HepG2 (cell line): ENCODE data around the gene PDK2. TPM values are rescaled to one million over a fixed set of nuclear protein-coding genes. Genes with fewer than 3 reads are reported as not detected.

ENCODE experiments used
- ARID3A ChIP-seq: IDR thresholded peaks from 2 replicates; pipeline ENCODE4 v1.6.1; 2012; ENCODE audit warnings: low read depth, low read length, improper control_type of control experiment
- GATA4 ChIP-seq: sonication (generic); IDR thresholded peaks from 2 replicates; pipeline ENCODE4 v1.6.1; 2016; ENCODE audit warnings: antibody characterized with exemption, low read depth, borderline replicate concordance
- GMEB1 ChIP-seq: sonication (generic); formaldehyde crosslinking; IDR thresholded peaks from 2 replicates; pipeline ENCODE4 v1.5.1; 2020; ENCODE audit warnings: missing genetic modification reagents, mild to moderate bottlenecking, borderline replicate concordance
- KAT8 ChIP-seq: IDR thresholded peaks from 2 replicates; pipeline ENCODE4 v1.6.1; 2016; ENCODE audit warnings: missing genetic modification reagents, missing compliant biosample characterization
- KDM5A ChIP-seq: fragments of 200-600 bp; sonication (generic); IDR thresholded peaks from 2 replicates; pipeline ENCODE4 v1.7.0; 2018; ENCODE audit warnings: antibody characterized with exemption, mild to moderate bottlenecking, low read length, borderline replicate concordance
- KLF6 ChIP-seq: IDR thresholded peaks from 2 replicates; pipeline ENCODE4 v1.8.0; 2016; ENCODE audit warnings: missing biosample characterization, missing genetic modification reagents
- MED1 ChIP-seq: sonication (generic); formaldehyde crosslinking; IDR thresholded peaks from 2 replicates; pipeline ENCODE4 v1.4.0; 2020; ENCODE audit warnings: missing genetic modification reagents
- MTERF4 ChIP-seq: sonication (generic); formaldehyde crosslinking; IDR thresholded peaks from 2 replicates; pipeline ENCODE4 v1.8.0; 2023; ENCODE audit warnings: mild to moderate bottlenecking, missing genetic modification reagents
- SAP130 ChIP-seq: IDR thresholded peaks from 2 replicates; pipeline ENCODE4 v1.6.1; 2016; ENCODE audit warnings: low read depth
- SMC3 ChIP-seq: IDR thresholded peaks from 2 replicates; pipeline ENCODE4 v1.6.1; 2011; ENCODE audit warnings: low read length, improper control_type of control experiment
- SOX6 ChIP-seq, 2 experiments: fragments of 450-650 bp in 1 of 2; sonication (generic) in 1 of 2; formaldehyde crosslinking in 1 of 2; IDR thresholded peaks; 2 replicates each; pipeline versions ENCODE4 v1.4.0 to v1.6.1; 2017 to 2020; ENCODE audit warnings: antibody characterized with exemption in 1 of 2, mild to moderate bottlenecking in 1 of 2, missing genetic modification reagents in 1 of 2
- TFAP4 ChIP-seq: sonication (generic); IDR thresholded peaks from 2 replicates; pipeline ENCODE4 v1.6.1; 2016; ENCODE audit warnings: low read depth, borderline replicate concordance
- ZKSCAN8 ChIP-seq: IDR thresholded peaks from 2 replicates; pipeline ENCODE4 v1.6.1; 2016; ENCODE audit warnings: borderline replicate concordance, missing genetic modification reagents, missing compliant biosample characterization
- ZNF530 ChIP-seq: sonication (generic); formaldehyde crosslinking; IDR thresholded peaks from 2 replicates; pipeline ENCODE4 v1.5.0; 2020; ENCODE audit warnings: low read depth, mild to moderate bottlenecking, missing genetic modification reagents
- ZNF615 ChIP-seq: sonication (generic); formaldehyde crosslinking; IDR thresholded peaks from 2 replicates; pipeline ENCODE4 v1.5.0; 2020; ENCODE audit warnings: mild to moderate bottlenecking, missing genetic modification reagents, borderline replicate concordance
- ZNF768 ChIP-seq: sonication (generic); formaldehyde crosslinking; IDR thresholded peaks from 2 replicates; pipeline ENCODE4 v1.4.0; 2020; ENCODE audit warnings: missing genetic modification reagents
- ZNF775 ChIP-seq: sonication (generic); formaldehyde crosslinking; IDR thresholded peaks from 2 replicates; pipeline ENCODE4 v1.4.0; 2020; ENCODE audit warnings: missing genetic modification reagents, mild to moderate bottlenecking, moderate library complexity, borderline replicate concordance
- ZNF777 ChIP-seq: sonication (generic); formaldehyde crosslinking; IDR thresholded peaks from 2 replicates; pipeline ENCODE4 v1.4.0; 2020; ENCODE audit warnings: missing genetic modification reagents
- ZSCAN20 ChIP-seq: sonication (generic); formaldehyde crosslinking; IDR thresholded peaks from 2 replicates; pipeline ENCODE4 v1.4.0; 2020; ENCODE audit warnings: missing genetic modification reagents, mild to moderate bottlenecking, borderline replicate concordance
- polyA plus RNA-seq, 8 experiments: library from polyadenylated mRNA; depleted of rRNA in 3 of 8; stranded (reverse) in 7 of 8; unstranded in 1 of 8; fragments of >200 nt; fragmentation: Illumina TruSeq in 4 of 8; extraction: Trizol in 4 of 8; gene quantifications; 2 replicates each; pipeline versions ENCODE4 v1.2.1 to v1.2.3, GENCODE V29; 2011 to 2016; ENCODE audit warnings: low read depth in 4 of 8, missing spikeins in 1 of 8, mixed read lengths in 1 of 8; ENCODE audit not compliant: insufficient read depth in 1 of 8
- total RNA-seq, 5 experiments: library from RNA; depleted of rRNA; stranded (reverse); fragments of >200 nt; fragmentation: Illumina TruSeq; extraction: Trizol; gene quantifications; 2 replicates each; pipeline ENCODE4 v1.2.3, GENCODE V29; 2016; ENCODE audit warnings: low read depth in 1 of 5
- TF ChIP-seq, protein P1 (sequence below): sonication (generic); formaldehyde crosslinking; IDR thresholded peaks from 2 replicates; pipeline ENCODE4 v1.5.1; 2020; ENCODE audit warnings: missing genetic modification reagents, mild to moderate bottlenecking, borderline replicate concordance
- TF ChIP-seq, protein P2 (sequence below): sonication (generic); formaldehyde crosslinking; conservative IDR thresholded peaks from 2 replicates; pipeline ENCODE4 v1.8.0; 2022; ENCODE audit warnings: mild to moderate bottlenecking, moderate library complexity, missing genetic modification reagents

Gene PDK2
- total and polyA plus RNA-seq, 2 of the 13 experiments (the other 11 are each of a cell fraction or from before 2014, with no cell fraction given), result 18.5 to 59.7 TPM

DNA sequence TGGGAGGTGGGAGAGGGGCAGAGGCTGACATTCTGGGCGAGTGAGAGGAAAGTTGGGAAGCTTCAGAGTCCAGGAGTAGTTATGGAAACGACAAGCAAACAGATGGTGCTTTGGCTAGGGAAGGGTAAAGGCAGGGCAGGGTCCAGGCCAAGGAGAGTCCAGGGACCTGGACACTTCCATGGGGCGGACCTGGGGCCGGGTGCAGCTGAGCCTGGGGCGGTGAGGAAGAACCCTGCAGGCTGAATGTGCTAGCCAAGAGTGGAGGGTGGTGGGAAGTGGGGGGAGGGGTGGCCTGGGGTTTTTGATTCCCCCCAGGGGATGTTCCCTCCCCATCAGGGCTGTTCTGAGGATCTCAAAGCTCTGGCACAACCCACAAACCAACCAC lies 52.7 kb downstream of the PDK2 start (continued):
- TF ChIP-seq ZNF775 (CRISPR knock-in tag) (no peak), KLF6 (no peak), ZNF777 (peak; percentile 55; the same call in 1 of the 2 replicates), ZNF530 (no peak), KAT8 (CRISPR knock-in tag) (peak; percentile 38; the same call in 1 of the 2 replicates), SMC3 (no peak), MED1 (CRISPR knock-in tag) (no peak), ZNF768 (no peak), GATA4 (no peak), GMEB1 (CRISPR knock-in tag) (no peak), ZNF615 (CRISPR knock-in tag) (no peak), ARID3A (no peak), MTERF4 (CRISPR knock-in tag) (no peak), SOX6 (IDR thresholded peaks at IDR 0.05) (no peak), SOX6 (CRISPR knock-in tag; IDR thresholded peaks at IDR 0.05) (no peak), ZKSCAN8 (no peak), SAP130 (peak; percentile 92), KDM5A (no peak), ZSCAN20 (CRISPR knock-in tag) (no peak), TFAP4 (peak; percentile 84; the same call in 1 of the 2 replicates)
- TF ChIP-seq, protein P1, sequence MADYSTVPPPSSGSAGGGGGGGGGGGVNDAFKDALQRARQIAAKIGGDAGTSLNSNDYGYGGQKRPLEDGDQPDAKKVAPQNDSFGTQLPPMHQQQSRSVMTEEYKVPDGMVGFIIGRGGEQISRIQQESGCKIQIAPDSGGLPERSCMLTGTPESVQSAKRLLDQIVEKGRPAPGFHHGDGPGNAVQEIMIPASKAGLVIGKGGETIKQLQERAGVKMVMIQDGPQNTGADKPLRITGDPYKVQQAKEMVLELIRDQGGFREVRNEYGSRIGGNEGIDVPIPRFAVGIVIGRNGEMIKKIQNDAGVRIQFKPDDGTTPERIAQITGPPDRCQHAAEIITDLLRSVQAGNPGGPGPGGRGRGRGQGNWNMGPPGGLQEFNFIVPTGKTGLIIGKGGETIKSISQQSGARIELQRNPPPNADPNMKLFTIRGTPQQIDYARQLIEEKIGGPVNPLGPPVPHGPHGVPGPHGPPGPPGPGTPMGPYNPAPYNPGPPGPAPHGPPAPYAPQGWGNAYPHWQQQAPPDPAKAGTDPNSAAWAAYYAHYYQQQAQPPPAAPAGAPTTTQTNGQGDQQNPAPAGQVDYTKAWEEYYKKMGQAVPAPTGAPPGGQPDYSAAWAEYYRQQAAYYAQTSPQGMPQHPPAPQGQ, result no peak
- TF ChIP-seq, protein P2, sequence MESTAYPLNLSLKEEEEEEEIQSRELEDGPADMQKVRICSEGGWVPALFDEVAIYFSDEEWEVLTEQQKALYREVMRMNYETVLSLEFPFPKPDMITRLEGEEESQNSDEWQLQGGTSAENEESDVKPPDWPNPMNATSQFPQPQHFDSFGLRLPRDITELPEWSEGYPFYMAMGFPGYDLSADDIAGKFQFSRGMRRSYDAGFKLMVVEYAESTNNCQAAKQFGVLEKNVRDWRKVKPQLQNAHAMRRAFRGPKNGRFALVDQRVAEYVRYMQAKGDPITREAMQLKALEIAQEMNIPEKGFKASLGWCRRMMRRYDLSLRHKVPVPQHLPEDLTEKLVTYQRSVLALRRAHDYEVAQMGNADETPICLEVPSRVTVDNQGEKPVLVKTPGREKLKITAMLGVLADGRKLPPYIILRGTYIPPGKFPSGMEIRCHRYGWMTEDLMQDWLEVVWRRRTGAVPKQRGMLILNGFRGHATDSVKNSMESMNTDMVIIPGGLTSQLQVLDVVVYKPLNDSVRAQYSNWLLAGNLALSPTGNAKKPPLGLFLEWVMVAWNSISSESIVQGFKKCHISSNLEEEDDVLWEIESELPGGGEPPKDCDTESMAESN, result 0 out of 2 replicates have a peak, but pooled peaks have one; percentile 25
